ENCODE data around the gene USP22. TPM values are rescaled to one million over a fixed set of nuclear protein-coding genes. Genes with fewer than 3 reads are reported as not detected.
"Not testable (repeated sequence)": the region's sequence is repeated elsewhere in the genome, so short reads cannot be mapped to it uniquely, and the experiment has no call there.

USP22 gene
- total RNA-seq, 2 donors from 2014 or later: 379 to 396 TPM

- Histone ChIP-seq H3K4me3 (ENCODE audit: low read length) (no peak overlapping the region), H3K27ac (ENCODE audit: low read depth, low read length) (no peak overlapping the region), H3K36me3 (ENCODE audit: control insufficient read depth, insufficient read depth, low read length) (no peaks in the 10 kb centered on the region), H3K9ac (ENCODE audit: extremely low read depth, low read length, poor library complexity, severe bottlenecking) (no peak overlapping the region), H3K4me1 (ENCODE audit: control insufficient read depth, insufficient read depth, low read length) (no peaks in the 10 kb centered on the region), H3K27me3 (ENCODE audit: control insufficient read depth, insufficient read depth, low read length, poor library complexity, severe bottlenecking) (no peaks in the 10 kb centered on the region), H3K9me3 (ENCODE audit: control insufficient read depth, low read length) (no peaks in the 10 kb centered on the region)
- H3K4me1 Mint-ChIP-seq: peaks cover 2% of the 10 kb centered on the region
- H3K9me3 Mint-ChIP-seq: peaks cover 7% of the 10 kb centered on the region
- H3K27ac Mint-ChIP-seq: no peak overlapping the region
- TF ChIP-seq CTCF (conservative IDR thresholded peaks at IDR 0.05): no peak
- no peak overlapping the region for H3K4me3 Mint-ChIP-seq
- no peaks in the 10 kb centered on the region for H3K27me3 Mint-ChIP-seq (ENCODE audit: insufficient read depth)
- no peaks in the 10 kb centered on the region for H3K36me3 Mint-ChIP-seq (ENCODE audit: low read depth)
- 85 to 95% methylated on average over 2 to 6 of the region's 7 CpGs for WGBS, 2 experiments (ENCODE audit: insufficient coverage in 1 of 2, insufficient read length in 1 of 2)
- no peak for DNase-seq
Observed at GRCh38 chr17:21089933-21090901, 47.4 kb upstream of the USP22 start.

- WGBS, 2 experiments (ENCODE audit: insufficient coverage in 1 of 2, insufficient read length in 1 of 2): 74 to 100% methylated on average over 1 of the region's 1 CpG
- Histone ChIP-seq H3K9ac (ENCODE audit: extremely low read depth, low read length, poor library complexity, severe bottlenecking) (no peak overlapping the region), H3K9me3 (ENCODE audit: control insufficient read depth, low read length) (no peaks in the 10 kb centered on the region), H3K4me3 (ENCODE audit: low read length) (no peak overlapping the region), H3K4me1 (ENCODE audit: control insufficient read depth, insufficient read depth, low read length) (no peaks in the 10 kb centered on the region), H3K27ac (ENCODE audit: low read depth, low read length) (no peak overlapping the region), H3K27me3 (ENCODE audit: control insufficient read depth, insufficient read depth, low read length, poor library complexity, severe bottlenecking) (no peaks in the 10 kb centered on the region), H3K36me3 (ENCODE audit: control insufficient read depth, insufficient read depth, low read length) (no peaks in the 10 kb centered on the region)
- no peaks in the 10 kb centered on the region for H3K36me3 Mint-ChIP-seq (ENCODE audit: low read depth)
- peaks cover 2% of the 10 kb centered on the region for H3K4me1 Mint-ChIP-seq
- no peak overlapping the region for H3K27ac Mint-ChIP-seq
- H3K27me3 Mint-ChIP-seq (ENCODE audit: insufficient read depth): no peaks in the 10 kb centered on the region
- no peak for TF ChIP-seq CTCF (conservative IDR thresholded peaks at IDR 0.05)
- peaks cover 14% of the 10 kb centered on the region for H3K9me3 Mint-ChIP-seq
- DNase-seq: no peak
- H3K4me3 Mint-ChIP-seq: no peak overlapping the region
Observed at GRCh38 chr17:21089145-21089544, 46.3 kb upstream of the USP22 start.

- peaks cover 28% of the 10 kb centered on the region for H3K9me3 Mint-ChIP-seq
- 96 to 97% methylated on average over 12 to 30 of the region's 32 CpGs for WGBS, 2 experiments (ENCODE audit: insufficient coverage in 1 of 2, insufficient read length in 1 of 2)
- H3K27me3 Mint-ChIP-seq (ENCODE audit: insufficient read depth): no peaks in the 10 kb centered on the region
- no peak for DNase-seq
- no peak overlapping the region for H3K27ac ChIP-seq (ENCODE audit: low read depth, low read length)
- peaks cover 18% of the 10 kb centered on the region for H3K9me3 ChIP-seq (ENCODE audit: control insufficient read depth, low read length)
- H3K4me3 Mint-ChIP-seq: no peak overlapping the region
- H3K36me3 Mint-ChIP-seq (ENCODE audit: low read depth): no peaks in the 10 kb centered on the region
- H3K36me3 ChIP-seq (ENCODE audit: control insufficient read depth, insufficient read depth, low read length): no peaks in the 10 kb centered on the region
- TF ChIP-seq CTCF (conservative IDR thresholded peaks at IDR 0.05): no peak
- H3K4me3 ChIP-seq (ENCODE audit: low read length): no peak overlapping the region
- H3K27ac Mint-ChIP-seq: no peak overlapping the region
- H3K4me1 Mint-ChIP-seq: peaks cover 2% of the 10 kb centered on the region
- no peaks in the 10 kb centered on the region for H3K27me3 ChIP-seq (ENCODE audit: control insufficient read depth, insufficient read depth, low read length, poor library complexity, severe bottlenecking)
- no peak overlapping the region for H3K9ac ChIP-seq (ENCODE audit: extremely low read depth, low read length, poor library complexity, severe bottlenecking)
- no peaks in the 10 kb centered on the region for H3K4me1 ChIP-seq (ENCODE audit: control insufficient read depth, insufficient read depth, low read length)
Observed at GRCh38 chr17:21085707-21086106, 42.9 kb upstream of the USP22 start.

- H3K9ac ChIP-seq (ENCODE audit: extremely low read depth, low read length, poor library complexity, severe bottlenecking); H3K4me3 Mint-ChIP-seq; H3K4me3 ChIP-seq (ENCODE audit: low read length); H3K4me1 ChIP-seq (ENCODE audit: control insufficient read depth, insufficient read depth, low read length); H3K27ac Mint-ChIP-seq; H3K36me3 ChIP-seq (ENCODE audit: control insufficient read depth, insufficient read depth, low read length); H3K36me3 Mint-ChIP-seq (ENCODE audit: low read depth); DNase-seq; H3K27me3 Mint-ChIP-seq (ENCODE audit: insufficient read depth); H3K27me3 ChIP-seq (ENCODE audit: control insufficient read depth, insufficient read depth, low read length, poor library complexity, severe bottlenecking); H3K27ac ChIP-seq (ENCODE audit: low read depth, low read length); H3K4me1 Mint-ChIP-seq: not testable (repeated sequence)
- H3K9me3 Mint-ChIP-seq: peaks cover 30% of the 10 kb centered on the region
- H3K9me3 ChIP-seq (ENCODE audit: control insufficient read depth, low read length): peaks cover 22% of the 10 kb centered on the region
- 100% methylated on average over 1 of the region's 1 CpG; no CpG with 5 or more reads in 1 of the 2 experiments for WGBS, 2 experiments (ENCODE audit: insufficient coverage in 1 of 2, insufficient read length in 1 of 2)
Observed at GRCh38 chr17:21085280-21085679, 42.5 kb upstream of the USP22 start.
